GM18909 (cell line): ENCODE results near the gene IL1B.

ENCODE experiments used
- ATAC-seq: cut with Tn5 transposase; IDR thresholded peaks from one replicate; pipeline ENCODE4 v1.9.1; 2021; ENCODE audit warnings: mild to moderate bottlenecking; ENCODE audit not compliant: unreplicated experiment, poor library complexity

Gene IL1B

GRCh38 chr2:112787729-112788393, 48.7 kb downstream of the IL1B start:
- no peak for ATAC-seq

GRCh38 chr2:112787294-112787693, 49.3 kb downstream of the IL1B start:
- no peak for ATAC-seq

- ATAC-seq, result no peak
Observed at GRCh38 chr2:112784199-112785189, 52.1 kb downstream of the IL1B start, which contains the start of gene IL1A. Gene IL1A, minus strand, starts transcription at chr2:112784493. Its CDS starts 723 bp downstream, at chr2:112783770.

GRCh38 chr2:112783187-112783714, 53.3 kb downstream of the IL1B start:
- ATAC-seq, result no peak

- peak; percentile 86 for ATAC-seq
Observed at GRCh38 chr2:112782234-112782799, 54.3 kb downstream of the IL1B start.
